Lower leg skin (tissue), 3 donors: ENCODE measurements around the gene SPATS1.

Experiments used
- POLR2A ChIP-seq, 2 donors: fragments of 450-650 bp; IDR thresholded peaks; one replicate each; pipeline ENCODE4 v1.6.1; 2016 to 2017; ENCODE audit warnings: antibody characterized with exemption in 2 of 2, mild to moderate bottlenecking in 1 of 2, moderate library complexity in 1 of 2
- TF ChIP-seq, protein P1 (sequence below), 3 donors: fragments of 450-650 bp; IDR thresholded peaks; one replicate each; pipeline ENCODE4 v1.5.1; 2016; ENCODE audit warnings: antibody characterized with exemption in 3 of 3, mild to moderate bottlenecking in 3 of 3, moderate library complexity in 2 of 3

DNA sequence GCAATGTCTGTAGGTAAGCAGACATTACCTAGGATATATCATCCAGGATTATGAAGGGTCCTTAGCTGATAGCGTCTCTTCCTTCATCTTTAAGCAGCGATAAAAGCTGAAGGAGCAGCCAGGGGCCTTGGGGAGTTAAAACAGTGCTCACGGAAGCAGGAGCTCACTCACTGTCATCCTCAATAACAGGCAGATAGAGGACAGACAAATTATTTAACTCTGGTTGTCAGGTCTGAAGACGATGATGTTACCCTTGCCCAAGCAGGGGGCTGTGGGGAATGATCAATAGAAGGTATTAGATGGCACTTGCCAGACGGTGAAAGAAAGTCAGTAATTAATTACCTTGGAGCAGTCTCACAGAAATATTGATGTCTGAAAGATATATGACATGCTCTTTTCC, 12.6 kb upstream of the SPATS1 start:
- no peak for TF ChIP-seq POLR2A (IDR thresholded peaks at IDR 0.05)
- TF ChIP-seq, protein P1, sequence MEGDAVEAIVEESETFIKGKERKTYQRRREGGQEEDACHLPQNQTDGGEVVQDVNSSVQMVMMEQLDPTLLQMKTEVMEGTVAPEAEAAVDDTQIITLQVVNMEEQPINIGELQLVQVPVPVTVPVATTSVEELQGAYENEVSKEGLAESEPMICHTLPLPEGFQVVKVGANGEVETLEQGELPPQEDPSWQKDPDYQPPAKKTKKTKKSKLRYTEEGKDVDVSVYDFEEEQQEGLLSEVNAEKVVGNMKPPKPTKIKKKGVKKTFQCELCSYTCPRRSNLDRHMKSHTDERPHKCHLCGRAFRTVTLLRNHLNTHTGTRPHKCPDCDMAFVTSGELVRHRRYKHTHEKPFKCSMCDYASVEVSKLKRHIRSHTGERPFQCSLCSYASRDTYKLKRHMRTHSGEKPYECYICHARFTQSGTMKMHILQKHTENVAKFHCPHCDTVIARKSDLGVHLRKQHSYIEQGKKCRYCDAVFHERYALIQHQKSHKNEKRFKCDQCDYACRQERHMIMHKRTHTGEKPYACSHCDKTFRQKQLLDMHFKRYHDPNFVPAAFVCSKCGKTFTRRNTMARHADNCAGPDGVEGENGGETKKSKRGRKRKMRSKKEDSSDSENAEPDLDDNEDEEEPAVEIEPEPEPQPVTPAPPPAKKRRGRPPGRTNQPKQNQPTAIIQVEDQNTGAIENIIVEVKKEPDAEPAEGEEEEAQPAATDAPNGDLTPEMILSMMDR (IDR thresholded peaks at IDR 0.05) = no peak
